GM20000 (cell line): ENCODE data around the gene LRRC43.

Source experiments
- DNase-seq: peaks from one replicate; pipeline ENCODE4 v3.0.0; 2012; ENCODE audit warnings: low spot score
- CTCF ChIP-seq: IDR thresholded peaks from 2 replicates; pipeline ENCODE4 v1.5.1; 2012; ENCODE audit warnings: mild to moderate bottlenecking, control low read depth; ENCODE audit errors: extremely low read depth, missing control alignments

LRRC43 gene

GRCh38 chr12:122230798-122231197 lies 47.9 kb downstream of the LRRC43 start:
- DNase-seq: no peak
- no peak for TF ChIP-seq CTCF

GRCh38 chr12:122232691-122233090 lies 49.8 kb downstream of the LRRC43 start:
- TF ChIP-seq CTCF: no peak

GRCh38 chr12:122235741-122236140 lies 52.8 kb downstream of the LRRC43 start:
- TF ChIP-seq CTCF: no peak
- no peak for DNase-seq

More at GRCh38 chr12:122232691-122233090, 49.8 kb downstream of the LRRC43 start:
- DNase-seq: no peak

DNA sequence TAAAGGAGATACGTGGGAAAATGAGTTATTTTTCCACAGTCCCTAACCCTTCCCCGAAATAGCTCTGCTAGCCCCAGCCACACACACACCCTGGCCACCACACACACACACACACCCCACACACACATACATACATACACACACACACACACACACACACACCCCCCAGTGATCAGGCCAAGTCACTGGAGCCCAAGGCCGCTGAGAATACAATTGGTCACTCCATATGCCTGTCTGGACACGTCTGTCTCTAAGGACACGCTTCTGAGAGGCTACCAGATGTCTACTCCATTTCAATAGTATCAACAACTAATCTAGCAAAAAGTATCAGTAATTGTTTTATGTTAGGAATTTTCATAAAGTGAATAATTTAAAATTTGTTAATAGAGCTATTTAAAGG lies 55.9 kb downstream of the LRRC43 start:
- DNase-seq: no peak

GRCh38 chr12:122243965-122244364 lies 61.0 kb downstream of the LRRC43 start:
- TF ChIP-seq CTCF: no peak
- no peak for DNase-seq

More for the DNA sequence above, 55.9 kb downstream of the LRRC43 start:
- TF ChIP-seq CTCF: no peak

- no peak for DNase-seq
Measured at GRCh38 chr12:122244565-122245371, 61.8 kb downstream of the LRRC43 start.

GRCh38 chr12:122245553-122245952 lies 62.6 kb downstream of the LRRC43 start:
- DNase-seq: no peak
- no peak for TF ChIP-seq CTCF

More at GRCh38 chr12:122244565-122245371, 61.8 kb downstream of the LRRC43 start:
- TF ChIP-seq CTCF: no peak
